Neural crest cell (in vitro differentiated cells): Measurements from ENCODE around the gene TTC9B. TPM values are rescaled to one million over a fixed set of nuclear protein-coding genes. Genes with fewer than 3 reads are reported as not detected.

Experiments
- DNase-seq: peaks from one replicate; pipeline ENCODE4 v3.0.0; 2021; ENCODE audit warnings: low read depth, mixed read lengths, low spot score
- H3K27ac Mint-ChIP-seq: one replicate; pipeline ENCODE4 v1.8.0; 2021; ENCODE audit warnings: mild to moderate bottlenecking, mixed read lengths; ENCODE audit not compliant: unreplicated experiment
- H3K27me3 Mint-ChIP-seq: 2 replicates; pipeline ENCODE4 v1.8.0; 2021; ENCODE audit warnings: low read depth, mild to moderate bottlenecking, mixed read lengths
- H3K36me3 Mint-ChIP-seq: 2 replicates; pipeline ENCODE4 v1.8.0; 2021; ENCODE audit warnings: low read depth, mild to moderate bottlenecking, mixed read lengths
- H3K4me1 Mint-ChIP-seq: 2 replicates; pipeline ENCODE4 v1.8.0; 2021; ENCODE audit warnings: mixed read lengths
- H3K4me3 Mint-ChIP-seq: one replicate; pipeline ENCODE4 v1.8.0; 2021; ENCODE audit warnings: mild to moderate bottlenecking, mixed read lengths
- H3K9me3 Mint-ChIP-seq: 2 replicates; pipeline ENCODE4 v1.8.0; 2021; ENCODE audit warnings: mixed read lengths
- CTCF ChIP-seq: fragments of 200-600 bp; sonication (generic); conservative IDR thresholded peaks from 2 replicates; pipeline ENCODE4 v1.5.0; 2021; ENCODE audit warnings: antibody characterized with exemption, mild to moderate bottlenecking
- total RNA-seq: library from RNA; stranded (reverse); gene quantifications from 2 replicates; pipeline ENCODE4 v1.2.1, GENCODE V29; 2021

Gene TTC9B
- total RNA-seq, 1 donor from 2014 or later, result 2.5 TPM

GRCh38 chr19:40231544-40232424, 13.6 kb upstream of the TTC9B start:
- Mint-ChIP-seq H3K36me3 (peaks cover under 1% of the 10 kb centered on the region), H3K27me3 (peaks cover 14% of the 10 kb centered on the region), H3K27ac (peak overlapping the region; percentile 78), H3K4me1 (peaks cover 24% of the 10 kb centered on the region), H3K9me3 (no peaks in the 10 kb centered on the region), H3K4me3 (peak overlapping the region; percentile 23)
- TF ChIP-seq CTCF, result no peak
- no peak for DNase-seq

- Mint-ChIP-seq H3K27ac (no peak overlapping the region), H3K27me3 (peaks cover 17% of the 10 kb centered on the region), H3K36me3 (no peaks in the 10 kb centered on the region), H3K4me1 (peaks cover 24% of the 10 kb centered on the region), H3K4me3 (no peak overlapping the region), H3K9me3 (no peaks in the 10 kb centered on the region)
- no peak for TF ChIP-seq CTCF
- DNase-seq, result no peak
Measured at GRCh38 chr19:40231057-40231456, 12.9 kb upstream of the TTC9B start.

GRCh38 chr19:40229926-40230417, 11.8 kb upstream of the TTC9B start:
- Mint-ChIP-seq H3K27ac (no peak overlapping the region), H3K4me3 (no peak overlapping the region), H3K4me1 (peaks cover 32% of the 10 kb centered on the region), H3K9me3 (peaks cover 4% of the 10 kb centered on the region), H3K27me3 (peaks cover 27% of the 10 kb centered on the region), H3K36me3 (no peaks in the 10 kb centered on the region)
- DNase-seq, result no peak
- TF ChIP-seq CTCF, result no peak

GRCh38 chr19:40229484-40229883, 11.3 kb upstream of the TTC9B start:
- peaks cover 32% of the 10 kb centered on the region for H3K4me1 Mint-ChIP-seq
- H3K4me3 Mint-ChIP-seq, result no peak overlapping the region

GRCh38 chr19:40228863-40229262, 10.7 kb upstream of the TTC9B start:
- no peak for TF ChIP-seq CTCF
- DNase-seq, result no peak
- no peak overlapping the region for H3K4me3 Mint-ChIP-seq
- no peaks in the 10 kb centered on the region for H3K36me3 Mint-ChIP-seq
- peaks cover 32% of the 10 kb centered on the region for H3K4me1 Mint-ChIP-seq
- H3K27ac Mint-ChIP-seq, result no peak overlapping the region
- peaks cover 4% of the 10 kb centered on the region for H3K9me3 Mint-ChIP-seq
- H3K27me3 Mint-ChIP-seq, result peaks cover 39% of the 10 kb centered on the region

More at GRCh38 chr19:40229484-40229883, 11.3 kb upstream of the TTC9B start:
- no peak for DNase-seq
- H3K36me3 Mint-ChIP-seq, result no peaks in the 10 kb centered on the region
- TF ChIP-seq CTCF, result no peak
- no peak overlapping the region for H3K27ac Mint-ChIP-seq
- H3K27me3 Mint-ChIP-seq, result peaks cover 32% of the 10 kb centered on the region
- H3K9me3 Mint-ChIP-seq, result peaks cover 4% of the 10 kb centered on the region
